NCI-H1930 (cell line): ENCODE results near the gene ADM2.

ENCODE experiments used
- DNase-seq, 2 experiments: peaks; one replicate each; lab custom pipeline; 2025; lab: John Stamatoyannopoulos, UW

The ADM2 gene

DNA sequence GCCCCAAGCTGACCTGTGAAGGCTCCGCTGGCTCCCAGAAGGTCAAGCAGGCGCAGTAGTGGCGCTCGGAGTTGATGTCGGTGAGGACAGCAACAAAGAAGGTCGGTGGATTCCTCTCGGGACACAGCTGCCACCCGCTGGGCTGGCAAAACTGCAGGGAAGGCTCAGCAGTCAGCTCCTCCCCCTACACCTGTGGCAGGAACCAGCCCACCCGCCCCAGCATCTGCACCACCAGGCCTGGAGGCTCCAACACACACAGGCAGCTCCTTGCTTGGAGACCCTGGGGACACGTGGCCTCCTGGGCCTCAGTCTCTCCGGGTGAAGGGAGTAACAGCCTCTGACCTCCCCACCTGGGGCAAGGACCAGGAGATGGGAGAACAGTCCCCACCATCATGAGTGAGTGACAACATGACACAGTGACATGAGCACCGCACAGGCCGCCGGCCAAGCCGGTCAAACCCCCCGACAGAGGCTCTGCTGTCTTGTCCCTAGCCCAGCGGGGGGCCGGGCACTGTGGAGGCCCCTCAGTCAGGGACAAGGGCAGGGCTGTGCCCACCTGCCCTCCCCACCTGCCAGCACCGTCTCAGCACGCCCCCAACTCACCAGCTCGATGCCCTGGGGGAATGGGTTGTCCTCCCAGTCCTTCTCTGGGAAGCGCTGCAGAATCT is 13.4 kb upstream of the ADM2 start:
- DNase-seq, result no peak

- no peak for DNase-seq
Measured at GRCh38 chr22:50468626-50469025, 12.7 kb upstream of the ADM2 start.

GRCh38 chr22:50469377-50470305 is 11.7 kb upstream of the ADM2 start:
- DNase-seq, result no peak

DNA sequence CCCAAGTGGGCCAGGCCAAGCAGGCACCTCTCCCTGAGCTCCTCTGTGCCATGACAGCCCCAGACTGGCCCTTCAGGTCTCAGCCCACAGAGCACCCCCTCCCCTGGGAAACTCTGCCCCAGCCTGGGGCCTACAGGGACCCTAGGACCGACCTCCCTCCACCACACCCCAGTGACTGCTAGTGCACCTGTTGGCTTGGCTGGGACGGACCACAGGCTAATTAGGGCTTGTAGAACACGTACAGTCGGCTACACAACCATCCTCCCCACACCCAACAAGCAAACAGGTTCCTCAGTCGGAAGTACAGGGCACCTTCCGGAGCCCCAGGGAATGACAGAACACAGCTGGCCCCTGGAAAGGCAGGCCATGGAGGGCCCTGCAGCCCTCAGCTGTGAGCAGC is 10.9 kb upstream of the ADM2 start:
- no peak for DNase-seq

DNA sequence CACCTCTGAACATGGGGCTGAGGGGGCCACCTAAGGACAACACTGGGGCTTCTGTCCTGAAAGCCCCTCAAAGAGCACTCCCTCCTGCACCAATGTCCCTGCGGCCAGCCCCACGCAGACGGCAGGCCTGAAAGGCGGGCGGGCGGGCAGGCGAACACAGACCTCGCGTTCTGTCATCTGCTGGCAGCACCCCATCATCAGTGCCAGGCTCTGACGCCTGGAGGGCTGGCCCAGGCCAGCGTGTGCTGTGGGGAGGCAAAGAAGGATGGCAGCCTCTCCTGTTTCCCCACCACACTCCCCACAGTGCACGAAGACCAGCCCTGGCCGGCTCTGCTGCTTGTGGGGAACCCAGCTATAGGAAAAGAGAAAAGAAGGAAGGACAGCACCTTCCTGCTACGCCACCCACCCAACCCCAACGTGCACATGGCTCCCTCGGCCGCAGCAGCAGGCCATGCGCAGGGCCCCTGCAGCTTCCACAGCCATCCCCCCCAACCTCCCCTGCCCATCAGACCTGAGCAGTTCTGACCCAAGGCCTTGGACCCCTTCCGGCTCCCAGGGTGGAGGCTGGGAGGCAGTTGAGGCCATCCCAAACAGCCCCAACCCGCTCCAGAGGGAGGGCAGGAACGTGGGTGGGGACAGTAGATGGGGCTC is 10.0 kb upstream of the ADM2 start:
- DNase-seq, result no peak

GRCh38 chr22:50471962-50472361 is 9.4 kb upstream of the ADM2 start:
- no peak for DNase-seq

DNA sequence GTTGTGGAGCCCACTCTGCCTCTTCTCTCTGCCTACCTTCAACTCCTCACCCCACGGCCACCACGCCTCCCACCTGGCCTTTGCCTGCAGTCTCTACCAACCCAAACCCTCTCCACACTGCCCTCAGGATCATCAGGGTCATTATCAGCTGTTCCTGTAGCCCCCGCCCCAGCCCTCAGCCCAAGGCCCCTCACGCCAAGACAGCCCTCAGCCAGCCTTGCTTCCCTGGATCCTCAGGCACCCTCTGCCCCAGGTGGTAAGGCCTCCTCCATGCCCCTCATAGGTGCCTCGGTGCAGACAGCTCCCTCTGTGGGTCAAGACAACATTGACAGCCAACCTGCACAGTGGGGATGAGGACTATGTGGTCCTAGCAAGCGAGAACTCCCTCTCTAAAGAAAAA is 8.3 kb upstream of the ADM2 start:
- no peak for DNase-seq

DNA sequence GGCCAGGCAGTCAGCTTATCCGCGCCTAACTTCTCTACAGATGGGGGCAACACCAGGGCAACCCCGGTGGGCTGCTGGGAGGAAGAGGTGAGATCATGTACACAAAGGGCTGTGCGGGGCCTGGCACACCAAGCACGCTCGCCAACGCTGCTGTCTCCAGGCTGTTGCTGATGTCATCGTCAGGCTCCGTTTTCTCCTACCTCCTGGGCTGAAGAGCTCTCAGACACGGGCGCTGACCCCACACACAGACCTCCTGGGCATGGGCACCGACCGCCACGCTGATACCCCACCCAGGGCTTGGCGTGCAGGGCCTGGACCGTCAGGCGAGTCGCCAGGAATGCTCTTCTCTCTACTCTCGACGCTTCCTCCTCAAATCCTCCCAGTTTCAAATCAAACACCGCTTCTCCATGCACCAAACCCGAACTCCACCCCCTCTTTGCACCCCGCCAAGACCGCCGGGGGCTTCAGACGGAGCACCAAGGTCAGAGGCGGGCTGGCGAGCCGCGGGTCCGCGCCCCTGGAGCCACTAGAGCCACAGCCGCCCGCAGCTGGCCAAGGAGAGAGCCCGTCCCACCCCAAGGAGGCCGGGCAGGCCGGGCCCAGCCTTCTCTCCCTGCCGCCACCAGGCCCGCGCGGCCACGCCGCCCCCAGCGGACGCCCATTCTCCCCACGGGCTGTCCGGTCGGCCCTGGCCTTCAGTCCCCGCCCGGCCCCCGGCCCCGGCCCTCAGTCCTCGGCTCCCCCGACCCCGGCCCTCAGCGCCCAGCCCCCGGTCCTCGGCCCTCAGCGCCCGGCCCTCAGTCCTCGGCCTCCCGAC is 7.3 kb upstream of the ADM2 start:
- no peak for DNase-seq

DNA sequence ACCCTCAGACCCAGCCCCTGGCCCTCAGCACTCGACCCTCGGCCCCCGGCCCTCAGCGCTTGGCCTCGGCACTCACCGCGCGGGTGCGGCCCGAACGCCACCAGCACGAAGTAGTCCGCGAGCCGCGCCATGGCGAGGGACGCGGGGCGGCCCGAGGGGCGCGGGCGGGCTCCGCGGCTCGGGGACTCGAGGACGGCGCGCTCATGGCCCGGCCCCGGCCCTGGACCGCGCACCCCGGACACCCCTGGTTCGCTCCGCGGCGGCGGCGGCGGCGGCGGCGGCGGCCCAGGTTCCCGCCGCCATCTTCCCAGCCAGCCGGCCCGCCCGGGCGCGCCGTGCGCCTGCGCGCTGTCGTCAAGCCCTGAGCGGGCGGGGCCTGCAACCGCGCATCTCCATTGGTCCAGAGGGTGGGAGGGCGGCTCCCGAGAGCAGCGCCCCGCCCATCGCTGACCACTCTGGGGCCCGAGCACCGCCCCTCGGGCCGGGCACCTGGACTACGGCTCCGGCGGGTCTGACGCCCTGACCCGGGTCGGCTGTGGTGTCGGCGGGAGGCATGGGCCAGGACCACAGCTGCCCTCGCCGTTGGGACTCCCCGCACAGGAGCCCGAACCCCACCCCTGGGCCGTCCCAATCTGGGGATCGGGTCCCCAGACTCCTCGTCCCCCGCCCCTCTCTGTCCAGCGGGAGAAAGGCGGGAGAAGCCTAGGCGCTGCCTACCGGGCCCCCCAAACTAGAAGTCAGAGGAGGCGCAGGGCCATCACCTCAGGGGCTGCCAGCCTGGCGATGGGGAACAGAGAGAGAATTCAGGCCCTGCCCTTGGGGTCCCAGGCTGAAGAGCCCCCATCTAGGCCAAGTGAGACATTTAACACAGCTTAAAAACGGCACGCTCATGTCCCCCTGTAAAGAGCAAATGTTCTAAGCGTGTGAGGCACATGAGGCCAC is 6.4 kb upstream of the ADM2 start, which contains the start of gene SBF1:
TSS of gene SBF1 (minus strand) at position 326 of the 942 bp plus-strand sequence. CDS start at position 131, 195 bp downstream.
- peak; percentile 85 to 92 for DNase-seq

DNA sequence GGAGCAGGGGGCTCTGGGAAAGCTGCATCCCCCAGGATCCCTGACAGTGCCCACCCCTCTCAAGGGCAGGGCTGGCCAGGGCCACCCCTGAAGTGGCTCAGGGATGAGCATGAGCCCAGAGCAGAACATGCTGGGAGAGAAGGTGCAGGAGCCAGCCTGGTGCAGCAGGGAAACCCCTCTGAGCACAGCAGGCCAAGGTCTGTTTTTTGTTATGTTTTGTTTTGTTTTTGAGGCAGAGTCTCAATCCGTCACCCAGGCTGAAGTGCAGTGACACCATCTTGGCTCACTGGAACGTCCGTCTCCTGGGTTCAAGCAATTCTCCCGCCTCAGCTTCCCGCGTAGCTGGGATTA is 5.7 kb upstream of the ADM2 start:
- DNase-seq, result no peak

DNA sequence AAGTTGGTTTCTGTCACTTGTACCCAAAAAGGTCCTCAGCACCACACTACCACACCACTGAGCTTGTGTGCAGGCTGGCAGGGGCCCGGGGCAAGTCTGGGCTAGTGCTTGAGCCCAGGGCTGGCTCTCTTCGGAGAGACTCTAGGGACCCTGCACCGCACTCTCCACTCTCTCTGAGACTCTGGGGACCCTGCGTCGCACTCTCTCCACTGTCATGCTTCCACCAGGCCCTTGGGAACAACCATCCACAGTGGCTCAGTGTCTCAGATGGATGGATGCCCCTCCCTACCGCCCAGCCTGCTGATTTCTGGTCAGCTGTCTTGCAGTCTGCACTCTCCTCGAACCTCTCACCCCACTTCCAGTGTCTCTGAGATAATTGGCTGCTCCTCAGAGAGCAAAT is 4.5 kb upstream of the ADM2 start:
- no peak for DNase-seq

DNA sequence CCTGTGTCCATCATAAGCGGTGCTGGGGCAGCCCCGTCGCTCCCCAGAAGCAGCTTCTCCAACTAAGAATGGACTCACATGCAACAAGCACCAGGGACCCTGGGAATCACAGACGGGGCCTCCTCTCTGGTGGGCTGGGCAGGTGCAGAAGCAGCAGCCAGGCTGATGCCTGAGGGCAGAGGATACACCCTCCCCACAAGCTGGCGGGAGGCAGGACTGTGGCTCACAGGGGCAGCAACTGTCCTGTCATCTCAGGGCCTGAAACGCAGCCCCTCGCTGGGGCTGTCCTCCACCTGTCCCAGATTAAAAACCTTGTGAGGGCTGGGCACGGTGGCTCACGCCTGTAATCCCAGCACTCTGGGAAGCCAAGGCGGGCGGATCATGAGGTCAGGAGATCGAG is 3.4 kb upstream of the ADM2 start:
- no peak for DNase-seq

DNA sequence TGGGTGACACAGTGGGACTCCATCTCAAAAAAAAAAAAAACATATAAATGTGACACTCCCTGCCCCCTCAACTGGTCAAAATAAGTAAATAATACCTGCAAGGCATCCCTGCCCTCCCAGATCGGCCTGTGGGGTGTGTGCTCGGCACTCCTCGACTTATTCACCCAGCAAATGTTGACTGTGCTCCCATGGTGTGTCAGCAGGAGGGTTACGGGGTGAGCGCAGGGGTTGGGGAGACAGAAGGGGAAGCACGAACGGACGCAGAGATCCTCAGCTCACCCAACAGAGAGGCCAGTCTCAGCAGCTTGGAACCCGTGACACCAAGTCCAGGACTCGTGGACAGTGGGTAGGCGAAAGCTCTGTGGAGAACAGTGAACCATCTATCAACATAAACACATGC is 1.6 kb upstream of the ADM2 start:
- DNase-seq, result no peak

GRCh38 chr22:50481045-50481439 is 301 bp upstream of the ADM2 start:
- DNase-seq, result no peak

DNA sequence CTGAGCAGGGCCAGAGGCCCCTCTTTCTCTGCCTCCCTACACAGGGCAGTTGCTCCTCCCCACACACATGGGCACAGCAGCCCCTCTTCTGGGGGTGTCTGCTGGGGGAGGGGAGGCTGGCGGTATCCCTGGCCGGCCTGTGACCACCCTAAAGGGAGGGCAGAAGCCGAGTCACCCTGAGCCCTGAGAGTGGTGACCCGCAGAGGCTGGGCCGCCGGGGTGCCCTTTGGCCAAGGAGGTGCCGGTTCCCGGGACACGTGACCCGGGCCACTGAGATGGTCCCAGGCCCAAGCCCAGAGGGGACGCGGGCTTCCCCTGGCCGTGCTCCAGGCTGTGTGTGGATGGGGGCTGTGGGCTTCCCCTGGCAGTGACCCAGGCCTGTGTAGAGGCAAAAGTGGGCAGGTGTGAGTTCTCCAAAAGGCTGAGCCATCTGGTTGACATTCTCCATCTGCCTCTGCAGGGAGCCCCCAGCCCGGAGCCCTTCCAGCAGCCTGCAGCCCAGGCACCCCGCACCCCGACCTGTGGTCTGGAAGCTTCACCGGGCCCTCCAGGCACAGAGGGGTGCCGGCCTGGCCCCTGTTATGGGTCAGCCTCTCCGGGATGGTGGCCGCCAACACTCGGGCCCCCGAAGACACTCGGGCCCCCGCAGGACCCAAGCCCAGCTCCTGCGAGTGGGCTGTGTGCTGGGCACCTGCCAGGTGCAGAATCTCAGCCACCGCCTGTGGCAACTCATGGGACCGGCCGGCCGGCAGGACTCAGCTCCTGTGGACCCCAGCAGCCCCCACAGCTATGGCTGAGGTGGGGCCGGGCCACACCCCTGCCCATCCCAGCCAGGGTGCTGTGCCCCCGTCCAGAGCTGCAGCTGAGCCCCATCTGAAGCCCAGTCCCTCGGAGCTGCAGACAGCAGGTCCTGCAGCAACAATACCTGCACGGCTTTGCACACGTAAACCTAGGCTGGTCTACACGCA is 1.0 kb downstream of the ADM2 start:
- DNase-seq, result no peak

GRCh38 chr22:50483106-50483505 is 1.8 kb downstream of the ADM2 start:
- no peak for DNase-seq

- no peak for DNase-seq
Measured at GRCh38 chr22:50483556-50483955, 2.2 kb downstream of the ADM2 start.

DNA sequence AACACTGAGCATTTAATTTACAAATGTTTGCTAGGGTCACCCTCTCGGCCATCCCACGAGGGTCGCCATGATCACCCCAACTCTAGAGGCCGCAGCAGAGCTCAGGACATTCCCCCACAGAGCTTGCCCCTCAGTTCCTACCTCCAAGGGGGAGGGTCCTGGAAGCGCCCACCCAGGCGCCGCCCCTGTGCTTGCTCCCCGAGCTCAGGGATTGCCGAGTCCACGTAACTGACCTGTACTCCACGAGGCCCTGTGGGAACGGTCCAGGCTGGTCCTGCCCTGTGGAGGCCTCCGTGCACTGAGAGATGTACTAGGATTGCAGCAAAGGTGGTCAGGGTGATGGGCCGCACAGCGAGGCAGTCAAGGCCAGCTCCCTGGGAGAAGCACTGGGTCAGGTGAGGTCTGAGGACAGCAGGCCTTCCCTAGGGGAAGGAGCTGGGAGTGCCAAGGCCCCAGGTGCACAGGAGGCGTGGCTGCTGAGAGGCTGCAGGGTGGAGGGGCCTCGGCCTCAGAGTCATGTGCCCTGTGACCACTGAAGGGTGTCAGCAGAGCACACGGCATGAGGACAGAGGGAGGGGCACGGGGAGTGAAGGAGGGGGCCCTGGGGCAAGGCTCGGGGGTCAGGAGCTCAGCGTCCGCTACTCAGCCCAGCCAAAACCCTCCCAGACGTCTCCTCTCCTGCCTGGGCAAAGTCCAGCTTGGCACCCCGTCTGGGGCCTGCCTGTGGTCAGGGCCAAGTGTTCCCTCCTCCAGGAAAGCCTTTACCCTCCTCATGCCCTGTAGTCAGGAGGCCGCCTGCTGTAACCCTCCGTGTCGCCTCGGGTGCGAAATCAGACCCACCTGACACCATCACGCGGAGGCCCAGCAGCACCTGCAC is 2.9 kb downstream of the ADM2 start:
- no peak for DNase-seq
